BE2C (cell line): Measurements from ENCODE around the gene LUZP4. TPM values are rescaled to one million over a fixed set of nuclear protein-coding genes. Genes with fewer than 3 reads are reported as not detected.

ENCODE experiments used
- DNase-seq: peaks from one replicate; pipeline ENCODE4 v3.0.0-alpha.2; 2020
- H3K27me3 ChIP-seq: fragments of 250-450 bp; sonication (Bioruptor Pico); 2 replicates; pipeline ENCODE4 v1.5.1; 2020; ENCODE audit warnings: mild to moderate bottlenecking
- H3K36me3 ChIP-seq: fragments of 250-450 bp; sonication (Bioruptor Pico); 2 replicates; pipeline ENCODE4 v1.5.1; 2020; ENCODE audit warnings: mild to moderate bottlenecking
- H3K4me1 ChIP-seq: fragments of 250-450 bp; sonication (Bioruptor Pico); 2 replicates; pipeline ENCODE4 v1.5.1; 2020
- H3K4me3 ChIP-seq: 2 replicates; pipeline ENCODE4 v1.5.1; 2011; ENCODE audit warnings: low read depth, low read length
- H3K9me3 ChIP-seq: fragments of 250-450 bp; sonication (Bioruptor Pico); 2 replicates; pipeline ENCODE4 v1.5.1; 2020
- CTCF ChIP-seq: IDR thresholded peaks from 2 replicates; pipeline ENCODE4 v1.5.1; 2012; ENCODE audit warnings: mild to moderate bottlenecking, low read depth, low read length
- polyA plus RNA-seq: library from polyadenylated mRNA; unstranded; fragments of >200 nt; gene quantifications from one replicate; pipeline ENCODE4 v1.2.1, GENCODE V29; 2012; ENCODE audit warnings: low read depth, missing spikeins; ENCODE audit not compliant: insufficient read length, insufficient read depth

Gene LUZP4
- polyA plus RNA-seq: not detected

- H3K27me3 ChIP-seq: no peaks in the 10 kb centered on the region
- no peak for DNase-seq
- TF ChIP-seq CTCF: no peak
Measured at GRCh38 chrX:115289465-115289864, at the start of gene LUZP4. Gene LUZP4 (plus strand): TSS chrX:115289715. CDS start chrX:115289760, 45 bp downstream.

GRCh38 chrX:115251458-115252233, 37.9 kb upstream of the LUZP4 start:
- Histone ChIP-seq H3K4me3 (no peak overlapping the region), H3K9me3 (no peaks in the 10 kb centered on the region), H3K36me3 (no peaks in the 10 kb centered on the region), H3K4me1 (no peaks in the 10 kb centered on the region), H3K27me3 (no peaks in the 10 kb centered on the region)
- no peak for TF ChIP-seq CTCF
- no peak for DNase-seq

More at GRCh38 chrX:115289465-115289864, at the start of gene LUZP4:
- H3K36me3 ChIP-seq: no peaks in the 10 kb centered on the region
- no peaks in the 10 kb centered on the region for H3K9me3 ChIP-seq
- H3K4me1 ChIP-seq: no peaks in the 10 kb centered on the region; the same call in 1 of the 2 replicates
- no peak within 1 kb of the TSS for H3K4me3 ChIP-seq

GRCh38 chrX:115255003-115255402, 34.5 kb upstream of the LUZP4 start:
- no peaks in the 10 kb centered on the region for H3K27me3 ChIP-seq
- DNase-seq: no peak
- TF ChIP-seq CTCF: no peak
- no peaks in the 10 kb centered on the region for H3K36me3 ChIP-seq
- no peaks in the 10 kb centered on the region for H3K4me1 ChIP-seq
- no peak overlapping the region for H3K4me3 ChIP-seq
- H3K9me3 ChIP-seq: no peaks in the 10 kb centered on the region

- TF ChIP-seq CTCF: no peak
- DNase-seq: no peak
- Histone ChIP-seq H3K36me3 (no peaks in the 10 kb centered on the region), H3K27me3 (no peaks in the 10 kb centered on the region), H3K9me3 (no peaks in the 10 kb centered on the region), H3K4me1 (no peaks in the 10 kb centered on the region), H3K4me3 (no peak overlapping the region)
Measured at GRCh38 chrX:115257711-115258110, 31.8 kb upstream of the LUZP4 start.

GRCh38 chrX:115259238-115259875, 30.2 kb upstream of the LUZP4 start:
- no peak for DNase-seq
- Histone ChIP-seq H3K4me1 (no peaks in the 10 kb centered on the region), H3K4me3 (no peak overlapping the region), H3K36me3 (no peaks in the 10 kb centered on the region), H3K9me3 (no peaks in the 10 kb centered on the region), H3K27me3 (no peaks in the 10 kb centered on the region)
- no peak for TF ChIP-seq CTCF

GRCh38 chrX:115260330-115260729, 29.2 kb upstream of the LUZP4 start:
- Histone ChIP-seq H3K9me3 (no peaks in the 10 kb centered on the region), H3K36me3 (no peaks in the 10 kb centered on the region), H3K4me3 (no peak overlapping the region), H3K27me3 (no peaks in the 10 kb centered on the region), H3K4me1 (no peaks in the 10 kb centered on the region)
- no peak for TF ChIP-seq CTCF
- no peak for DNase-seq
